Testis (tissue), 3 donors: Measurements from ENCODE around the gene TNRC18. TPM values are rescaled to one million over a fixed set of nuclear protein-coding genes. Genes with fewer than 3 reads are reported as not detected.

Source experiments
- DNase-seq: peaks from one replicate; pipeline ENCODE4 v3.0.0-alpha.2; 2019
- H3K27ac ChIP-seq, 2 donors: fragments of 200-600 bp; sonication (generic); one replicate each; pipeline ENCODE4 v1.5.1; 2019
- H3K27me3 ChIP-seq: fragments of 200-600 bp; sonication (generic); one replicate; pipeline ENCODE4 v1.5.1; 2019
- H3K36me3 ChIP-seq: fragments of 200-600 bp; sonication (generic); one replicate; pipeline ENCODE4 v1.5.1; 2017; ENCODE audit warnings: low read depth; ENCODE audit errors: missing control alignments
- H3K4me1 ChIP-seq: fragments of 200-600 bp; sonication (generic); one replicate; pipeline ENCODE4 v1.5.1; 2019
- H3K4me3 ChIP-seq, 2 donors: fragments of 200-600 bp; sonication (generic); one replicate each; pipeline ENCODE4 v1.5.1; 2017 to 2019
- H3K9me3 ChIP-seq: fragments of 200-600 bp; sonication (generic); one replicate; pipeline ENCODE4 v1.5.1; 2017
- CTCF ChIP-seq, 3 experiments: fragments of 450-650 bp in 2 of 3; fragments of 200-600 bp in 1 of 3; sonication (generic) in 1 of 3; IDR thresholded peaks; one replicate each; pipeline ENCODE4 v1.5.1; 2016 to 2019; ENCODE audit warnings: antibody characterized with exemption in 3 of 3, mild to moderate bottlenecking in 2 of 3, moderate library complexity in 1 of 3
- POLR2A ChIP-seq: fragments of 450-650 bp; IDR thresholded peaks from one replicate; pipeline ENCODE4 v1.6.1; 2017; ENCODE audit warnings: antibody characterized with exemption, mild to moderate bottlenecking, moderate library complexity
- WGBS, 2 donors: methylation state at CpG; one replicate each; pipeline ENCODE4 v1.1.5; 2018; 5-methylcytosine and 5-hydroxymethylcytosine counted together
- intact Hi-C: fragments of 100-400 bp; cut with DNase I; formaldehyde crosslinking; loops from one replicate; pipeline ENCODE4 v1.15.1; 2023; ENCODE audit warnings: low total_unique reads
- polyA plus RNA-seq: library from polyadenylated mRNA; stranded (reverse); fragments of 350-450 nt; fragmentation: Illumina TruSeq; extraction: RNeasy Lipid Tissue Mini Kit (QIAGEN cat#74804); gene quantifications from one replicate; pipeline ENCODE4 v1.2.3, GENCODE V29; 2014; ENCODE audit warnings: low read depth, low replicate concordance; ENCODE audit not compliant: insufficient read depth
- total RNA-seq, 2 donors: library from RNA; depleted of rRNA; stranded (reverse); fragments of >200 nt; gene quantifications; one replicate each; pipeline ENCODE4 v1.2.3, GENCODE V29; 2016

The TNRC18 gene
- total and polyA plus RNA-seq, 3 donors from 2014 or later: 56.2 to 128 (median 117) TPM

DNA sequence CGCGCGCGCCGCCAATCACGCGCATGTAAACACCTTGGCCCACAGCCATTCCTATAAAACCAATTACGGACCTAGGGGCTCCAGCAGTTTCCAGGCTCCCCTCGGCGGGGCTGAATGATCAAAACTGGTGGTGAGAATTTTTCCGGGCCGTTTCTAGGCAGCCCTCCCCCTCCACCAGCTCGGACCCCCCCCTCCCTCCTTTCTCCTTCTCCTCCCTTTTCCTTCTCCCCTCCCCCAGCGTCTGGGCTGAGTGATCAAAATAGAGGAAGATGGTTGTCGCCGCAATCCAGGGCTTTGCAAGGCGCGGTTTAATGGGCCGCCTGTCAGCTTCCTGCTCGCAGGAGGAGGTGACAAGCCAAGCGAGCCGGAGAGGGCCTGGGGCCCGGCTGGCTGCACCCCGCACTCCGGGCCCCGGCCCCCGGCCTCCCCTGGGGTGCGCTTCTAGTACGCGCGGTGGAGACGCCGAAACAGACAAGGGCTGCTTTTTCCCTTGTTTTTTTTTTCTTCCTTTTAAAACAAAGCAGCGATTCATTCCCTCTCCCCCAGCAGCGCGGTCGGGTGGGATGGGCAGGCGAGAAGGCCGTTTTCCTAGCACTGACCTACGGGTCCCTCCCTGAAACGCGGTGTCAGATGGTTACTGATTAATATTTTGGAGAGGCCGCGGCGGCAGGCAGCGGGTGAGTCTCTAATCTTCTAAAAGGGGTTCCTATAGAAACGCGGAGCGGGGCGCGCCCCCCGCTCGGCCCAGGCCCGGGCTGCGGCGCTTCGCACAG lies 528 bp upstream of the TNRC18 start:
- Histone ChIP-seq H3K27me3 (no peaks in the 10 kb centered on the region), H3K4me1 (peaks cover 7% of the 10 kb centered on the region), H3K4me3 (peak overlapping the region; percentile 86 to 94), H3K9me3 (no peaks in the 10 kb centered on the region), H3K36me3 (no peaks in the 10 kb centered on the region), H3K27ac (peak overlapping the region; percentile 97 to 100)
- DNase-seq: peak; percentile 98
- TF ChIP-seq CTCF (IDR thresholded peaks at IDR 0.05) (no peak), POLR2A (peak; percentile 11)
- intact Hi-C loops: no loop called here
- 0% methylated on average over 55 to 57 of the region's 57 CpGs for WGBS, 2 donors

DNA sequence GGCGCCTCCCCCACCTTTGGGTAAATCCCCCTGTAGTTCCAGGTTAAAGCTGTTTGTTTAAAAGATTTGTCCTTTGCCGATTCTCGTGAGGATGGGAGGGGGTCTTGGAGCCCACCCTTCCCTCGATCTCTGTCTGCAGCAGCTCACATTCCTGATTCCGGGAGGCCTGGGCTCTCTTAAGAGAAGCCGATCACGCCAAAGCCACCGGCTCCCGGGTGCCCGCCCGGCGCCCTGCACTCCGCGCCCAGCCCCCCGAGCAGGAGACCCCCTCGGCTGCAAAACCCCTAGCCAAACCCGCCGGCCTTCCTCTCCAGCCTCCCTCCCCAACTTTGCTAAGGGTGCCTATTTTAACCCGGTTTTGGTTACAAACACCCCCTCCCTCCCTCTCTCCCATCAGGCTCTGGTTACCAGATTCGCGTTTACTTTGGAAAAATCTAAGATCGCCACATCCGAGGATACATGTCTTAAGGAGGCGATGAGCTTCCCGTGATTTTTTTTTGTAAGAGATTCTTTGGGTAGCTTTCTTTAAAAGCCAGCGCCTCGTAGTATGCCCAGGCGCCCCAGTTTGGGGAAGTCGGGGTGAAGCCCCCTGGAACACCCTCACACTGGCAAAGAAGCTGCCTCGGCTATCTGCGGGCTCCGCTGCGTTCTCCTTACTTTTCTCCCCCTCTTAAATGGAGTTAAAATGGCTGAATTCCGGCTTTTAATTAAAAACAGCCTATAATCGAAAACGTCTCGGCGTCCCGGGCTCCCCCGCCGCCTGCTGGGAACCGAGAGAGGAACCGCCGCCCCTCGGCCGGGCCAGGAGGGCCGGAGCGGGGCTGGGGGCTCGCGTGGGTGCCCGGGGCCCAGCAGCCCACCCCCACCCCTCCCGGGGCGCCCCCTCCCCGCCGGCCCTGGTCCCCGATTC lies 983 bp downstream of the TNRC18 start:
- no peaks in the 10 kb centered on the region for H3K9me3 ChIP-seq
- peak overlapping the region; percentile 97 to 100 for H3K27ac ChIP-seq
- no peak for TF ChIP-seq POLR2A
- no peak for TF ChIP-seq CTCF (IDR thresholded peaks at IDR 0.05)
- H3K4me1 ChIP-seq: peaks cover 17% of the 10 kb centered on the region
- 0% methylated on average over 21 to 56 of the region's 56 CpGs for WGBS, 2 donors
- DNase-seq: peak; percentile 30
- H3K36me3 ChIP-seq: no peaks in the 10 kb centered on the region
- no peaks in the 10 kb centered on the region for H3K27me3 ChIP-seq
- intact Hi-C loops: no loop called here
- peak overlapping the region; percentile 86 to 94 for H3K4me3 ChIP-seq

DNA sequence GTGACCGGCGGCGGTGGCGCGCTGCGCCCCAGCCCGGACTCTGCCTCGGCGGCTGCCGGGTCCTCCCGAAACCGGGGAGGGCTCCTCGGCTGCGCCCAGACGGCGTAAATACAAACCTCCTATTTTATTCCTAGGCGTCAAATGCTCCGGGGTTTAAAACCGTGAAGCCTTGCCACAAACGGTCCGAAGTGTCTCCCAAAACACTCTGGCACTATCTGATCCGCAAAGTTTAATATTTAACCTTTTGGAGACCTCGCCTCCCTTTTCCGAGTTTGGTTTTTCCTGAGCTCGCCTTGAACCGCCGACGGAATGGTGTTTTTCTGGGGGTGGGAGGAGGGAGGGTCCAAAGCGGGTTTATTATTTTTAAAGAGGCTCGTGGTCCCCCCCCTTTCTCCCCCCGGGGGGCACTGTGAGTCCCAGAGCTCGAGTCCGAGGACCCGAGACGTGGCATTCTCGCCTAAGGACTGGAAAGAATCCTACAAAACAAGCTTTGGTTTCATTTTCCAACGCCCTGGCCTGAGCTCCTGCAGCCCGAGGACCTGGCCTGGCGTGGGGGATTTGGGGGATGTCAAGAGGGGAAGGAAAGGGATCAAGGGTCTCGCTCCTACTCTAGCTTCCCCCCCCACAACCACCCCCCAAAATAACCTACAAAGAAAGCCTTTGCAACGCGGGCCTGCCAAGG lies 1.8 kb downstream of the TNRC18 start:
- Histone ChIP-seq H3K4me3 (peak overlapping the region; percentile 86 to 94), H3K36me3 (no peaks in the 10 kb centered on the region), H3K27me3 (no peaks in the 10 kb centered on the region), H3K4me1 (peaks cover 20% of the 10 kb centered on the region), H3K27ac (peak overlapping the region; percentile 97 to 100), H3K9me3 (no peaks in the 10 kb centered on the region)
- DNase-seq: peak; percentile 78
- 0 to 1% methylated on average over 42 of the region's 42 CpGs for WGBS, 2 donors
- intact Hi-C loops: no loop called here
- TF ChIP-seq CTCF (IDR thresholded peaks at IDR 0.05) (no peak), POLR2A (no peak)

GRCh38 chr7:5420881-5421713 lies 2.5 kb downstream of the TNRC18 start:
- no peaks in the 10 kb centered on the region for H3K36me3 ChIP-seq
- H3K27me3 ChIP-seq: no peaks in the 10 kb centered on the region
- H3K4me3 ChIP-seq: peak overlapping the region; percentile 86 to 94
- H3K4me1 ChIP-seq: peaks cover 20% of the 10 kb centered on the region
- no peak for DNase-seq
- TF ChIP-seq CTCF (IDR thresholded peaks at IDR 0.05): no peak
- TF ChIP-seq POLR2A: no peak
- intact Hi-C loops: no loop called here
- 0% methylated on average over 36 to 91 of the region's 93 CpGs for WGBS, 2 donors
- peak overlapping the region; percentile 97 to 100 for H3K27ac ChIP-seq
- no peaks in the 10 kb centered on the region for H3K9me3 ChIP-seq
